Tibial artery (tissue), 4 donors: ENCODE measurements around the gene NLGN1.

Source experiments
- DNase-seq, 2 donors: peaks; one replicate each; pipeline ENCODE4 v3.0.0-alpha.2; 2019
- H3K27ac ChIP-seq, 2 donors: fragments of 200-600 bp; sonication (generic) in 1 of 2; 1 replicate in 1 of 2; 2 replicates in 1 of 2; pipeline ENCODE4 v1.5.1; 2018 to 2019; ENCODE audit warnings: mild to moderate bottlenecking in 1 of 2
- H3K27me3 ChIP-seq, 2 donors: fragments of 200-600 bp; sonication (generic) in 1 of 2; one replicate each; pipeline versions ENCODE4 v1.5.1 to v1.6.0; 2016 to 2019
- H3K36me3 ChIP-seq, 3 donors: fragments of 200-600 bp; sonication (generic) in 2 of 3; one replicate each; pipeline ENCODE4 v1.5.1; 2016 to 2019; ENCODE audit warnings: mild to moderate bottlenecking in 2 of 3
- H3K4me1 ChIP-seq, 4 donors: fragments of 200-600 bp; sonication (generic) in 2 of 4; 1 replicate in 3 of 4; 2 replicates in 1 of 4; pipeline ENCODE4 v1.5.1; 2016 to 2019
- H3K4me3 ChIP-seq, 2 donors: fragments of 200-600 bp; sonication (generic) in 1 of 2; 1 replicate in 1 of 2; 2 replicates in 1 of 2; pipeline ENCODE4 v1.5.1; 2018 to 2019; ENCODE audit warnings: mild to moderate bottlenecking in 2 of 2
- H3K9me3 ChIP-seq, 3 donors: fragments of 200-600 bp; sonication (generic) in 1 of 3; one replicate each; pipeline ENCODE4 v1.5.1; 2016 to 2019
- CTCF ChIP-seq, 2 experiments: fragments of 200-600 bp in 1 of 2; fragments of 450-650 bp in 1 of 2; IDR thresholded peaks; one replicate each; pipeline ENCODE4 v1.5.1; 2017 to 2019; ENCODE audit warnings: antibody characterized with exemption in 2 of 2, mild to moderate bottlenecking in 1 of 2, moderate library complexity in 1 of 2
- intact Hi-C: fragments of 100-400 bp; cut with DNase I; formaldehyde crosslinking; loops from one replicate; pipeline ENCODE4 v1.15.0; 2023; ENCODE audit warnings: low total_unique reads

NLGN1 gene

DNA sequence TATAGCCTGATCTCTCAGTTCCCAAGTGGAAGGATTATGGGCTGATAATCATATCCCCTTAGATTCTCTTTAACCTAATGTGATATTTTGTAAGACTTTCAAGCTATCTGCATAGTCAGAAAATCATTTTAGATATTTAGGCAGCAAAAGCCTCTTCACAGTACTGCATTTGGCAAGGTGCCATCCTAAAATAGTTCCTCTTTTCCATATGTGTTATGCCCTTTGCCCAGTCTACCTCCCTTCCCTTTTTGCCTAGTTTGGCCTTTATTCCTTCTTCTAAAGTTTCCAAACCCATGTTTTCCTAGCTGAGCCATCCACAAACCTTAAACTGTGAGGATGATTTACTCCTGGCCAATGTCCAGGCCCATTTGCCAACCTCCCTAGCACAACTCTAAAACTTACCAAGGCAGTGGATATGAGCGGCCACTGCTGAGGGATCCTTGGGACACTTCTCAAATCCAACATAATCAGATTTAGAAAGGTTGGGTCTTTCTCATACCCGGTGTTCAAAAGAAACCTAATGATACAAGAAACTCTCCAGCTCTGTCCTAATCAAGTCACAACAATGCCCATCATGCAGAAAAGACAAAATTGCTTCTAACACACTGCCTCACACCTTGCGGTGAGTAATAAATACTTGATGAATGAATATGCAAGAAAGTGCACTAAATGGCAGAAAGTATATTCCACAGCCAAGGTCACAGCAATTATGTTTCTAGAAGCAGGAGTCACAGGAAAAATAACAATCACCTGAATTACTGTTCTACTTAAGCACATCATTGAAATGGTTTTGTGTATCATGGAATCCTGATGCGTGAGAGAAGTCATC lies 493.9 kb downstream of the NLGN1 start:
- no peak for DNase-seq
- no peaks in the 10 kb centered on the region for H3K36me3 ChIP-seq
- no peaks in the 10 kb centered on the region for H3K9me3 ChIP-seq
- no peak overlapping the region for H3K27ac ChIP-seq
- intact Hi-C loops, result no loop called here
- H3K4me3 ChIP-seq, result no peak overlapping the region
- TF ChIP-seq CTCF (IDR thresholded peaks at IDR 0.05), result no peak
- H3K27me3 ChIP-seq, result no peaks in the 10 kb centered on the region
- H3K4me1 ChIP-seq, result no peaks in the 10 kb centered on the region

GRCh38 chr3:173892547-173892946 lies 495.0 kb downstream of the NLGN1 start:
- DNase-seq, result no peak
- H3K9me3 ChIP-seq, result no peaks in the 10 kb centered on the region
- no peaks in the 10 kb centered on the region for H3K36me3 ChIP-seq
- H3K27me3 ChIP-seq, result no peaks in the 10 kb centered on the region
- no peak overlapping the region for H3K4me3 ChIP-seq
- intact Hi-C loops, result no loop called here
- no peak for TF ChIP-seq CTCF (IDR thresholded peaks at IDR 0.05)
- no peaks in the 10 kb centered on the region for H3K4me1 ChIP-seq
- H3K27ac ChIP-seq, result no peak overlapping the region

GRCh38 chr3:173893066-173893465 lies 495.5 kb downstream of the NLGN1 start:
- no peak overlapping the region for H3K4me3 ChIP-seq
- DNase-seq, result no peak
- H3K36me3 ChIP-seq, result no peaks in the 10 kb centered on the region
- intact Hi-C loops, result no loop called here
- TF ChIP-seq CTCF (IDR thresholded peaks at IDR 0.05), result no peak
- no peaks in the 10 kb centered on the region for H3K27me3 ChIP-seq
- no peaks in the 10 kb centered on the region for H3K9me3 ChIP-seq
- H3K27ac ChIP-seq, result no peak overlapping the region
- no peaks in the 10 kb centered on the region for H3K4me1 ChIP-seq

DNA sequence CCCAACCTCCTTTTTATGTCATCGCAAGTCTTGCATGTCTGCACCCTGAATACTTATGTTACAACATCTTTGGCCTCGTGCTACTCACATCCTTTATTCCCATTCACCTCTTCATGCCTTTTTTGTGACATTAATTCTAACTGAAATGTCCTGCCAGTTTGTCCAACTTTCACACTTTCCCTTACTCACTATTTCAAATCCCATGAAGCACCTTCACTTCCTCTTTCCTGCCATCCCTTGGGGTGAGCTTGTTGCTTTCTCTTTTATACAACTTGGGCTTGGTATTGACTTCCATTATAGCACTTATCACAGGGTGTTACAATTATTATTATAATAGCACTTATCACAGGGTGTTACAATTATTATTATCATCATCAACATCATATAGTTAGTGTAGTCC lies 496.3 kb downstream of the NLGN1 start:
- no peak for TF ChIP-seq CTCF (IDR thresholded peaks at IDR 0.05)
- Histone ChIP-seq H3K4me1 (no peaks in the 10 kb centered on the region), H3K9me3 (no peaks in the 10 kb centered on the region), H3K27ac (no peak overlapping the region), H3K27me3 (no peaks in the 10 kb centered on the region), H3K36me3 (no peaks in the 10 kb centered on the region), H3K4me3 (no peak overlapping the region)
- DNase-seq, result no peak
- intact Hi-C loops, result no loop called here

DNA sequence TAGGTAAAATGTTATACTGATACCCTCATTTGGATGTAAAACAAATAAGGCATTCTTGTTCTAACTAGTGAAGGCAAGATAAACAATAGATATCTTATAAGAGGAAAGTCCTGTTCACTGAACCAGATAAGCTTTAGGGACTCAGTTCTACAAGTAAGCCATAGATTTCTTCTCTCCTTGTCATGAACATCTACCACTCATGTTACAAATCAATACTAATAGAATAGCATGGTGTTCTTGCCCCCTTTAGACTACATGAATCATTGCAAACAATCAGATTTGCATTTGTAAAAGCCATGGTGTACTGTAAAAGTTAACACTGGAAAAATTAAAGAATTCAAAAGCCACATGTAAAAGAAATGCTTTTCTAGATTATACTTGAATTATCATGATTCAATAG lies 500.1 kb downstream of the NLGN1 start:
- no peaks in the 10 kb centered on the region for H3K36me3 ChIP-seq
- intact Hi-C loops, result no loop called here
- TF ChIP-seq CTCF (IDR thresholded peaks at IDR 0.05), result no peak

More for the DNA sequence above, 500.1 kb downstream of the NLGN1 start:
- H3K4me3 ChIP-seq, result no peak overlapping the region
- H3K4me1 ChIP-seq, result no peaks in the 10 kb centered on the region
- no peaks in the 10 kb centered on the region for H3K27me3 ChIP-seq
- no peak for DNase-seq
- no peak overlapping the region for H3K27ac ChIP-seq
- H3K9me3 ChIP-seq, result no peaks in the 10 kb centered on the region
